ENCODE results near the gene DCAF10.

GRCh38 chr9:37784291-37784615, 16.3 kb upstream of the DCAF10 start:
- TF ChIP-seq EZH2 (IDR thresholded peaks at IDR 0.05; ENCODE audit: insufficient read depth, poor library complexity, severe bottlenecking) = no peak
- TF ChIP-seq EZH2phosphoT487 (IDR thresholded peaks at IDR 0.05; ENCODE audit: insufficient read depth, low read depth) = no peak
